Neural progenitor cell (in vitro differentiated cells): ENCODE measurements around the gene ASAP2.

Experiments
- EZH2 ChIP-seq: fragments of 200-600 bp; sonication (generic); IDR thresholded peaks from 2 replicates; pipeline ENCODE4 v1.6.1; 2017; ENCODE audit warnings: antibody characterized with exemption, mild to moderate bottlenecking, moderate library complexity
- EZH2phosphoT487 ChIP-seq: fragments of 200-600 bp; sonication (generic); IDR thresholded peaks from 2 replicates; pipeline ENCODE4 v1.6.1; 2017; ENCODE audit warnings: antibody characterized with exemption
- TF ChIP-seq, protein P1 (sequence below): fragments of 200-600 bp; sonication (generic); IDR thresholded peaks from 2 replicates; pipeline ENCODE4 v1.5.1; 2017; ENCODE audit warnings: antibody characterized with exemption, mild to moderate bottlenecking

DNA sequence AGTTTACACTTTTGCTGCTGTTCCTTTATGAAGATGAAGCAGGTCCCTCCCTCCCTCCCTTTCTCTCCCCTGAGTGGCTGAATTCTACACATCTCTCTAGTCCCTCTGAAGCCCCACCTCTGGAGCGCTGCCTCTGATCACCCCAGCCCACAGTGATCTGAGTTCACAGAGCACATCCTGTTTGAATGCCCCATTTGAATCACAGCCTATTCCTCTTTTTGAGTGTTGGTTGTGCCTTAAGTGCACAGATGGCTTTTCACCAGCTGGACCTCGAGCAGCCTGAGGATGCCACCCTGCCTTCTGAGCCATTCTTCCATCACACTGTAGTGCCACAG lies 129.6 kb downstream of the ASAP2 start:
- TF ChIP-seq, protein P1, sequence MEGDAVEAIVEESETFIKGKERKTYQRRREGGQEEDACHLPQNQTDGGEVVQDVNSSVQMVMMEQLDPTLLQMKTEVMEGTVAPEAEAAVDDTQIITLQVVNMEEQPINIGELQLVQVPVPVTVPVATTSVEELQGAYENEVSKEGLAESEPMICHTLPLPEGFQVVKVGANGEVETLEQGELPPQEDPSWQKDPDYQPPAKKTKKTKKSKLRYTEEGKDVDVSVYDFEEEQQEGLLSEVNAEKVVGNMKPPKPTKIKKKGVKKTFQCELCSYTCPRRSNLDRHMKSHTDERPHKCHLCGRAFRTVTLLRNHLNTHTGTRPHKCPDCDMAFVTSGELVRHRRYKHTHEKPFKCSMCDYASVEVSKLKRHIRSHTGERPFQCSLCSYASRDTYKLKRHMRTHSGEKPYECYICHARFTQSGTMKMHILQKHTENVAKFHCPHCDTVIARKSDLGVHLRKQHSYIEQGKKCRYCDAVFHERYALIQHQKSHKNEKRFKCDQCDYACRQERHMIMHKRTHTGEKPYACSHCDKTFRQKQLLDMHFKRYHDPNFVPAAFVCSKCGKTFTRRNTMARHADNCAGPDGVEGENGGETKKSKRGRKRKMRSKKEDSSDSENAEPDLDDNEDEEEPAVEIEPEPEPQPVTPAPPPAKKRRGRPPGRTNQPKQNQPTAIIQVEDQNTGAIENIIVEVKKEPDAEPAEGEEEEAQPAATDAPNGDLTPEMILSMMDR: no peak
- TF ChIP-seq EZH2 (no peak), EZH2phosphoT487 (no peak)
